Testis (tissue), 2 donors: Measurements from ENCODE around the gene SLC9A1.

Experiments used
- POLR2A ChIP-seq: fragments of 450-650 bp; IDR thresholded peaks from one replicate; pipeline ENCODE4 v1.6.1; 2017; ENCODE audit warnings: antibody characterized with exemption, mild to moderate bottlenecking, moderate library complexity
- TF ChIP-seq, protein P1 (sequence below), 3 experiments: fragments of 450-650 bp in 2 of 3; fragments of 200-600 bp in 1 of 3; sonication (generic) in 1 of 3; IDR thresholded peaks; one replicate each; pipeline ENCODE4 v1.5.1; 2016 to 2019; ENCODE audit warnings: antibody characterized with exemption in 3 of 3, mild to moderate bottlenecking in 2 of 3, moderate library complexity in 1 of 3

DNA sequence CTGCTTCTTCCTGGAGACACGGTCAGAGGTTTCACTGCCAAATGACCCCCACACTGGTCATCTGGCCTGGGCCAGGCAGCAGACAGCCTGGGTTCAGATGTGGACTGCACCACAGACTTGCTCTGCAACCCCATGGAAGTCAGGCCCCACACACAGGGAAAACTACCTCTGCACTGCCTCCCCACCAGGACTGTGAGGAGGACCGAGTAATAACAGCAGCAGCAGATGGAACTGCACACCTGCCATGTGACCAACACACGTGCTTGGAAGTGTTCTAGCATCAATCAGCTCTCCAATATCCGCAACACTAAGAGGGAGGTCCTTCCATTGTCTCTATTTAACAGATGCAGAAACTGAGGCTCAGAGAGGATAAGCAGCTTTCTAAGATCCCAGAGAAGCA lies 51.4 kb downstream of the SLC9A1 start:
- no peak for TF ChIP-seq POLR2A
- TF ChIP-seq, protein P1, sequence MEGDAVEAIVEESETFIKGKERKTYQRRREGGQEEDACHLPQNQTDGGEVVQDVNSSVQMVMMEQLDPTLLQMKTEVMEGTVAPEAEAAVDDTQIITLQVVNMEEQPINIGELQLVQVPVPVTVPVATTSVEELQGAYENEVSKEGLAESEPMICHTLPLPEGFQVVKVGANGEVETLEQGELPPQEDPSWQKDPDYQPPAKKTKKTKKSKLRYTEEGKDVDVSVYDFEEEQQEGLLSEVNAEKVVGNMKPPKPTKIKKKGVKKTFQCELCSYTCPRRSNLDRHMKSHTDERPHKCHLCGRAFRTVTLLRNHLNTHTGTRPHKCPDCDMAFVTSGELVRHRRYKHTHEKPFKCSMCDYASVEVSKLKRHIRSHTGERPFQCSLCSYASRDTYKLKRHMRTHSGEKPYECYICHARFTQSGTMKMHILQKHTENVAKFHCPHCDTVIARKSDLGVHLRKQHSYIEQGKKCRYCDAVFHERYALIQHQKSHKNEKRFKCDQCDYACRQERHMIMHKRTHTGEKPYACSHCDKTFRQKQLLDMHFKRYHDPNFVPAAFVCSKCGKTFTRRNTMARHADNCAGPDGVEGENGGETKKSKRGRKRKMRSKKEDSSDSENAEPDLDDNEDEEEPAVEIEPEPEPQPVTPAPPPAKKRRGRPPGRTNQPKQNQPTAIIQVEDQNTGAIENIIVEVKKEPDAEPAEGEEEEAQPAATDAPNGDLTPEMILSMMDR (IDR thresholded peaks at IDR 0.05), result no peak
